ENCODE results near the gene SLC19A2.

- TF ChIP-seq POLR2A (IDR thresholded peaks at IDR 0.05): no peak
- no peak for TF ChIP-seq CTCF (IDR thresholded peaks at IDR 0.05)
Measured at GRCh38 chr1:169529068-169529642, 43.4 kb upstream of the SLC19A2 start.

Measured in prostate gland (tissue), 2 donors.